GM21737 (cell line): ENCODE data around the gene ZNF419.

Experiments used
- ATAC-seq: cut with Tn5 transposase; IDR thresholded peaks from one replicate; pipeline ENCODE4 v1.9.1; 2021; ENCODE audit warnings: mild to moderate bottlenecking, moderate library complexity; ENCODE audit not compliant: unreplicated experiment

Gene ZNF419

GRCh38 chr19:57527136-57527881 lies 39.8 kb downstream of the ZNF419 start, which contains the start of gene ZNF549:
Gene ZNF549 (plus strand): TSS chr19:57527356. CDS start chr19:57527574, 218 bp downstream.
- ATAC-seq, result peak; percentile 96

DNA sequence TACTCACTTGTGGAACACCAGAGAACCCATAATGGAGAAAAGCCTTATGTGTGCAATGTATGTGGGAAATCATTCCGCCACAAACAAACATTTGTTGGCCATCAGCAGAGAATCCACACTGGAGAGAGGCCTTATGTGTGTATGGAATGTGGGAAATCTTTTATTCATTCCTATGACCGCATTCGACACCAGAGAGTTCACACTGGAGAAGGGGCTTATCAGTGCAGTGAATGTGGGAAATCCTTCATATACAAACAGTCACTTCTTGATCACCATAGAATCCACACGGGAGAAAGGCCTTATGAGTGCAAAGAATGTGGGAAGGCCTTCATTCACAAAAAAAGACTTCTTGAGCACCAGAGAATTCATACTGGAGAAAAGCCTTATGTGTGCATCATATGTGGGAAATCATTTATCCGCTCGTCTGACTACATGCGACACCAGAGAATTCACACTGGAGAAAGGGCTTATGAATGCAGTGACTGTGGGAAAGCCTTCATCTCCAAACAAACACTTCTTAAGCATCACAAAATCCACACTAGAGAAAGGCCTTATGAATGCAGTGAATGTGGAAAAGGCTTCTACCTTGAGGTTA lies 50.5 kb downstream of the ZNF419 start:
- no peak for ATAC-seq
